ENCODE measurements around the gene RETREG2. TPM values are rescaled to one million over a fixed set of nuclear protein-coding genes. Genes with fewer than 3 reads are reported as not detected.

Gene RETREG2, protein sequence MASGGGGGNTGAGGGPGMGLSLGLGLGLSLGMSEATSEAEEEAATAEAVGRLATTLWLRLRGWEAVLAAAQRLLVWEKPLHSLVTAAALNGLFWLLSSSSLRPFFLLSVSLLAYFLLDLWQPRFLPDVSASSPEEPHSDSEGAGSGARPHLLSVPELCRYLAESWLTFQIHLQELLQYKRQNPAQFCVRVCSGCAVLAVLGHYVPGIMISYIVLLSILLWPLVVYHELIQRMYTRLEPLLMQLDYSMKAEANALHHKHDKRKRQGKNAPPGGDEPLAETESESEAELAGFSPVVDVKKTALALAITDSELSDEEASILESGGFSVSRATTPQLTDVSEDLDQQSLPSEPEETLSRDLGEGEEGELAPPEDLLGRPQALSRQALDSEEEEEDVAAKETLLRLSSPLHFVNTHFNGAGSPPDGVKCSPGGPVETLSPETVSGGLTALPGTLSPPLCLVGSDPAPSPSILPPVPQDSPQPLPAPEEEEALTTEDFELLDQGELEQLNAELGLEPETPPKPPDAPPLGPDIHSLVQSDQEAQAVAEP
- polyA plus RNA-seq (ENCODE audit: insufficient read length) = 105 TPM
- long read RNA-seq, donor 1, full-length matches to known transcripts = 32 of 32 reads
- long read RNA-seq, donor 1, partial matches to known transcripts = 0 of 32 reads
- long read RNA-seq, donor 1, other reads (novel, unspliced or antisense) = 0 of 32 reads
- long read RNA-seq, donor 2, full-length matches to known transcripts = 14 of 14 reads
- long read RNA-seq, donor 2, partial matches to known transcripts = 0 of 14 reads
- long read RNA-seq, donor 2, other reads (novel, unspliced or antisense) = 0 of 14 reads
- long read RNA-seq, donor 3, full-length matches to known transcripts = 16 of 56 reads
- long read RNA-seq, donor 3, partial matches to known transcripts = 40 of 56 reads
- long read RNA-seq, donor 3, other reads (novel, unspliced or antisense) = 0 of 56 reads
- long read RNA-seq, donor 4 = 0 reads
- long read RNA-seq, donor 5, full-length matches to known transcripts = 30 of 50 reads
- long read RNA-seq, donor 5, partial matches to known transcripts = 20 of 50 reads
- long read RNA-seq, donor 5, other reads (novel, unspliced or antisense) = 0 of 50 reads
- long read RNA-seq, donor 6, full-length matches to known transcripts = 19 of 19 reads
- long read RNA-seq, donor 6, partial matches to known transcripts = 0 of 19 reads
- long read RNA-seq, donor 6, other reads (novel, unspliced or antisense) = 0 of 19 reads
- long read RNA-seq, donor 7, full-length matches to known transcripts = 26 of 128 reads
- long read RNA-seq, donor 7, partial matches to known transcripts = 67 of 128 reads
- long read RNA-seq, donor 7, other reads (novel, unspliced or antisense) = 35 of 128 reads
- long read RNA-seq, donor 8, full-length matches to known transcripts = 6 of 6 reads
- long read RNA-seq, donor 8, partial matches to known transcripts = 0 of 6 reads
- long read RNA-seq, donor 8, other reads (novel, unspliced or antisense) = 0 of 6 reads

DNA sequence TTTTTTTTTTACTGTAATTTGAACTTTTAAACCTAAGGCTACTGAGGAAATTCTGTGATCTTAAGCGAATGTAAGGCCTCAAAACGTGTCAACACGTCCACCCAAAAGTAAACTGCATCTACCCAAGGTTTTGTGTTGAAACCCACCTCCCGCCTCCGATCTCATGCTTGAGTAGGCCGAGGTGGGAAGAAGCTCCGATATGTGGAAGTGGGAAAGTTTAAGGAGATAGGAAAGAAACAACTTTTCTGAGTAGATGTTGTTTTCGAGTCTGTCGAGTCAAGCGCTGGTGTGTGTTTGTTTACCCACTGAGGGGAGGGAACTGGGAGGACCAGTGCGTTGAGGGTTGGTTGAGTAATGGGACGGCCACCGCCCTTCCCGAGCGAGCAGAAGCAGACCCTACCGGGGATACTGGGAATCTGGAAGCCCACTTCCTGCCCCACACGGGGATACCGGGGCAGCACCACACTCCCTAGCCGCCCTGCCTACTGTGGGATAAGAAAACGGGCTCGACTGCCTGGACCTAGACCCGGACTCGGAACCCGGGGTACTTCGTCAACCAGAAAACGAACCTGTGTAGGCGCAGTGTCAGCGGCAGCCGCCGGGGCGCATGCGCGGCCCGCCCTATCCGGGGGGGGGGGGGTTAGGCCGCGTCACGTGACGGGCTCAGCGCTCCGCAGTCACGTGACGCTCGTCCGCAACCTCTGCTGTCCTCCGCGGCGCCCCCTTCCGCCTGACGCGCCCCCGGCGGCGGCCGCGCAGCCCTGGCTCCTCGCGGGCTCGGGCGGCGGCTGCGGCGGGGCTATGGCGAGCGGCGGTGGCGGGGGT, at the start of gene RETREG2:
RETREG2 (plus strand) TSS at position 724 of the 825 bp plus-strand sequence; CDS start at position 802, 78 bp downstream.
- peak; percentile 79 for DNase-seq

DNA sequence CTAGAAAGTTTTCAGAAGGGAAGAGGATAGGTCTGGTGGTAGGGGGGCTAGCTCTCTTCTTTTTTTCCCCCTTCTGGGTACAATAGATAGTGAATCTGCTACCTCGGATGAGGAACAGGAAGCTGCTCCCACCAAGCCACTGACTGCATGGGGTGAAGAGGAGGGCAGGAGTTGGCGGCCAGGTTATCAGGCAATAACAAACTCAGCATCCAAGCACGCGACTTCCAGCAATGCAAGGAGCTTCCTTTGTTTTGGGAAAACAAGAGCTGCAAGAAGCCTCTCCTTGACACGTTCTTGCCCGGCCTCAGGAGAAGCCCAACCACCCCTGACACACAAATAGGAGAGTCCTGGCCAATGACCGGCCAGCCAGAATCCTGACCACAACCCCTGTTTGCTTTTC, 49.7 kb upstream of the RETREG2 start:
- no peak for DNase-seq

DNA sequence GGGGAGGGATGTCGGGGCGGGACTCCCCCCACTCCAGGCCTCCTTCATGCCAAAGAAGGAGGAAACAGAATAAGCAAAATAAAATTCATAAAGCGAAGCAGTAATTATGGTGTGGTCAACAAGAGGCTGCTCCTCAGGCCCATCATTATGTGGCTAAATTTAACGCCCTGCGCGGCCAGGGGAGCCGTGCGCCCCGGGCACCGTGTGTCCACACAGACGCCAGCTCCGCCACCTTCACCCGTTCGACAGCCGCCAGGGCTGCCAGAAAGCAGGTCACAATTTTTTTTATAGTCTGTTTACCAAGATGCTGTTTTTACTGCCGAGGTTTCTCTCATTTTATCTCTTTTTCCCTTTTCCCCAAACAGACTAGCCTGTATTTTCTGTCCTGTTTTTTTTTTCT, 48.5 kb upstream of the RETREG2 start:
- DNase-seq = no peak

DNA sequence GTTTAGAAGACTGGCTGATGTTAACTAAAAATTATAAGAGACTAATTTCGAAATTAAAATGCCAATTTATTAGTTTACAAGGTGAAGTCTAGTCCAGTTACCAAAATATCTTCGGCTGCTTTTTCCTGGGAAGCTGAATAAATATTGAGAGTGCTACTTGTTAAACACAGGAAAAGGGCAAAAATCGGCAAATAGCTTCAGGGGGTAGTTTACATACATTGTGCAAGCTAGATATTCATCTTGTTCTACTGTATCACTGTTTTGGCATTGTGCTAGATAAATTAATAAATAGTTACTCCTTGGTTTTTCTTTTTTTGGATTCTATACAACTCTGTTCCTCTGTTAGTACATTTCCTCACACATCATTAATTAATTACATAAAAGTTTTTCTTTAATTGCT, 46.7 kb upstream of the RETREG2 start:
- no peak for DNase-seq

DNA sequence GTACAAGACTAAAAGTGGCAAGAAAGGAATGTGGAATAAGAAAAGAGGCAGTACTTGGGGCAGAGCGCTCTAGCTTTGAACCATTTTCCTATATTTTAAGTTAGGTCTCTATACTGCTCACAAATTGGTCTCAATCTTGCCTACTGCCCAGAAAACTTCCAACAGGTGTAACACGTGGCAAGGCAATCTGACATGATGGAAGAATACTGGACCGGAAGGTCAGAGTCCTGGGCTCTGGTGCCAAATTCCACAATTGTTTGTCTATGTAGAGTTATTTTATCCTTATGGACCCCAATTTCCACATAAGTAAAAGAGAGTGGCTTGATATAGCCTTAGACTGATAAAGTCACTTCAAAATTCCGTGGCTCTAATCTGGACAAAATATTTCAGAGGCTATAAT, 46.3 kb upstream of the RETREG2 start:
- no peak for DNase-seq

DNA sequence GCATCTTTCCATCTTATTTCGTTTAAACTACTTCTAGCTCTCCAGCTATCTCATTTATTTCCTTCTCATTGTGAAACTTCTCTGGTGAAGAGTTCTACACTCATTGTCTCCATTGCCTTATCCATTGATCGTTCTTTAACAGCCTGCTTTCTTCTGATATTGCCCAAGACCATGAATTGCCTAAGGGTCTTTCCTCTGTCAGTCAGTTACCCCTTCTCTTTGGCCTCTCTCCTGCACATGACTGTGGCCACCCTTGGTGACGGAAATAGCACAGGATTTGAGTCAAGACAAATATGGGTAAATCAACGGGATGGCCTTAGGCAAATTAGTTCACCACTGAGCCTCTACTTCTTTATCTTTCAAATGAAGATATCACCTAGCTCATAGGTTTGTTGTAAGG, 44.1 kb upstream of the RETREG2 start:
- no peak for DNase-seq

DNA sequence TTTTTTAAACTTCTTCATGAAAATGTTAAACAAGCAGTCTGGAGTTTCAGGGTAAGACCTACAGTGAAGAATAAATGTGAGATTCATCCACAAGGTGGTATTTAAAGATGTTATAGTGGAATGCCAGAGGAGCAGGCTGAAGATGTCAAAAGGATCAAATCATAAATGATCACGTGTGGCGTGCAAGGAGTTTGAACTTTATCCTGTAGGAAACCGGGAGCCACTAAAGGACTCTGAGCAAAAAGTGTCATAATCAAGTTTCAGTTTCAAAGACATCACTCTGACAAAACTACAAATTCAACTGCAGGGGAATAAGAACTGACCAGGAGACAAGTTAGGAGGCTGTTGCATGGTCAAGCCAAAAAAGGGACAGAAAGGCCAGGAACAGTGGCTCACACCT, 37.4 kb upstream of the RETREG2 start:
- no peak for DNase-seq

DNA sequence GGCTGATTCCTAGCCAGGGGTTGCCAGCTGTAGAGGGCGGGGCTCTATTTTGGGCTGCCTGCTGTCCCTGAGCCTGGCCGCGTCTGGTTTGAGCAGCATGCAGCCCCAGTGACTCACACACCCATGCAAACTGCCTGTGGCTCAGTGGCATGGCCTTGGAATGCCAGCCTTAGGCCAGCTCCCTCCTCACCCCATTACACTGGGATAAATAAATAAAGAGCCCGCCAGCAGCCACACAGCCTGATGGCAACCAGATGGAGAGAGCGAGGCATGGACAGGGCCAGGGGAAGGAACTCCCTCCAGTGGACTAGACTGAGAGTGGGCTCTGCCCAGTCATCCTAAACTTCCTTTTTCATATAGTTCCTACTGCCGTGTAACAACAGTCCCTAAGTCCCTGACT, 35.7 kb upstream of the RETREG2 start:
- DNase-seq = no peak

DNA sequence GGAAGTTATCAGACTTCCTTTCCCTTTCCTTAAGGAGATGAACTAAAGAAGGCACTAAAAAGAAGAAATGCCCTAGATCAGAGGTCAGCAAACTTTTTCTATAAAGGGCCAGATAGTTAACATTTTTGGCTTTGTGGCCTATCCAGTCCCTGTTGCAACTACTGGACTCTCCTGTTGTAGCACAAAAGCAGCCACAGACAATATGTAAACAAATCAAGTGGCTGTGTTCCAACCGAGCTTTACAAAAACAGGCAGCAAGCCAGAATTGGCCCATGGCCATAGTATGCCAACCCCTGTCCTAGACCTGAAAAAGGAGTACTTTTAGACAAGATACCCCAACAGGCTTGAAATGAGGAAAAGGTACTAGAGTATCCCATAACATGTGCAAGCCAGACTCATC, 28.4 kb upstream of the RETREG2 start:
- DNase-seq = no peak

DNA sequence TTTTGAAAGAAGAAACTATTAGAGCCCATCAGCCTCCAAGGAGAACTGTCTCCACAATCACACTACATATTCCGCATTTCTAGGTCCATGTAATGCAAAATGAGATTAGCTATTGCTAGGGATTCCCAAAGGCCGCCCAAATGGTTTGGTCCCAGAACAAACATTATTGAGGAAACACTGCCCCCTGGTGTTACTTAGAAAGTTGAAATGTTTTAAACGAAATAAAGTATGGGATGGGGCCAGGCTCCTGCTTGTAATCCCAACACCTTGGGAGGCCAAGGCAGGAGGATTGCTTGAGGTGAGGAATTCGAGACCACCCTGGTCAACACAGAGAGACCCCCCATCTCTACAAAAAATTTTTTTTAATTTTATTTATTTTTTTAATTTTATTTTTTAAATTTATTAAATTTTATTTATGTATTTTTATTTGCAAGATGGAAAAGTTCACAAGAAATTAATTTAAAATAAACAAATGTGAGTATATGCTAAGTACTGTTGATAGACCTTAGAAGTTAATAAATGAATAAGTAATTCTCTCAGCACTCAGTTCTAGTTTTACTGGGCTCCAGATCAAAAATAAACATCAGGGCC, 22.9 kb upstream of the RETREG2 start:
- peak; percentile 80 for DNase-seq

DNA sequence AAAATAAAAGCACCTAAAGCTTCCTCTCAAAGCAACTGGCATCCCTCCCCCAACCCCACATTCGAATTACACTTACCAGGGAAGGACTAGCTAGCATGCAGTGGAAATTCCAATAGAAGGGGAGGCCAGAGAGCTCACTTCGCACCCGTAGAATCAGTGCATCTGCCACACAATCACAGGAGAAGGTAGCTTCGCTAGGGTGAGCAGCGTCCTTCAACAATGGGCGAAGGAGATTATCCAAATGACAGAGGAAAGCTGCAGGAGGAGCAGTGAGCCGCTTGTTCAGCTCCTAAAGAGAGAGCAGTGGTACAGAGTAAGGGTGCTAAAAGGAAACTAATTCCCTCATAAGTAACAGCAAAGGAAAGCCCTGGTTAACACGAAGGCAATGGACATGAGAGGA, 20.7 kb upstream of the RETREG2 start:
- no peak for DNase-seq

DNA sequence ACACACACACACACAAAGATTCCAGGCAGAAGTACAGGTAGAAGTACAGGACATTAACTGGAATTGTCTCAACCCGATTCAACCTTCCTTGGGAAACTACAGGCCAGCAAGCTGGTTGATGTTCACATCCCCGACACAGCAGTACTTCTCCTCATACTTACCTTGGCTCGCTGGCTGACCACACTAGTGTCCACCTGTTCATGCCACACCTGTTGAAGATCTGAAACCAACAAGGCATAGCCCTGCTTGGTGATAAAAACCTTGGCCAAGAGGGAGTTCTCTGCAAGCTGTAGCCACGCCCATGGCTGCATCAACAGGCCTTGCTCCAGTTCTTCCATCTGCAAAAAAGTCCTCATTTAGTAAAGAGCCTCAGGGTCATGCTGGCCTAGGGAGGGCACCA, 20.1 kb upstream of the RETREG2 start:
- no peak for DNase-seq

DNA sequence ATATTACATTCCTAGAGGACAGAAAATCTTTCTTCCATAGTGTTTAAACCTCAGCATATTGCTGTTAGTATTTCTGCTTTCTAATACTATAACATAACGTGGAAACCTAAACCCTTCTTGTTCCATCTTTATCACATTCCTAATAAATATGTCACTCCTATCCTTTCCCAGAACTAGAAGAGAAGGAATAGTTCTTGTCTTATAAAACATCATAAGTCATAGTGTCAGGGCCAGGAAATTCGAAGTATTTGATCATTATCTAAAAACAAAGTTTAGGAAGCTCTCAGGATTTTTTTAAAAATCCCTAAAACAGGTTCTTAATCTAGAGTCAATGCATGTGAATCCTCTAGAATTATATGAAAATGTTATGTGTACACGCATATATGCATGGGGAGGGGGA, 19.5 kb upstream of the RETREG2 start:
- no peak for DNase-seq

DNA sequence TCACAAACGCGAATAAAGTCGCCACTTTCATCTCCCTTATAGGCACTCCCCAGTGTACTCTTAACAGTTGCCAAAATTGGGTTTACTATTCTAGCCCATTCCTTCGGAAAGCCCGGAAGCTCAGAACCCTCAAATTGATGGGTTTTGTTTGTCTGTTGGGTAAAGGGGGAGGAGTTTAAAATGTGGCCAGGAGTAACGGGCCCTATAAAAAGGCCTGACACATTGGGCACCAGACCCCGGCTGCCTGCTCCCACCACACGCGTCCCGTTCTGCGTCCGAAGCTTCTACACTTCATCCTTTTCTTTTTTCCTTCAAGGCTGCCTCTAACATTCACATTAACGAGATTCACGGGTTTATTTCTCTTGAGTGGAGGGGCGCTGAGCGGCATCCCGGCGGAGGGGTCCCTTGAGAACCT, 18.3 kb upstream of the RETREG2 start:
- no peak for DNase-seq

DNA sequence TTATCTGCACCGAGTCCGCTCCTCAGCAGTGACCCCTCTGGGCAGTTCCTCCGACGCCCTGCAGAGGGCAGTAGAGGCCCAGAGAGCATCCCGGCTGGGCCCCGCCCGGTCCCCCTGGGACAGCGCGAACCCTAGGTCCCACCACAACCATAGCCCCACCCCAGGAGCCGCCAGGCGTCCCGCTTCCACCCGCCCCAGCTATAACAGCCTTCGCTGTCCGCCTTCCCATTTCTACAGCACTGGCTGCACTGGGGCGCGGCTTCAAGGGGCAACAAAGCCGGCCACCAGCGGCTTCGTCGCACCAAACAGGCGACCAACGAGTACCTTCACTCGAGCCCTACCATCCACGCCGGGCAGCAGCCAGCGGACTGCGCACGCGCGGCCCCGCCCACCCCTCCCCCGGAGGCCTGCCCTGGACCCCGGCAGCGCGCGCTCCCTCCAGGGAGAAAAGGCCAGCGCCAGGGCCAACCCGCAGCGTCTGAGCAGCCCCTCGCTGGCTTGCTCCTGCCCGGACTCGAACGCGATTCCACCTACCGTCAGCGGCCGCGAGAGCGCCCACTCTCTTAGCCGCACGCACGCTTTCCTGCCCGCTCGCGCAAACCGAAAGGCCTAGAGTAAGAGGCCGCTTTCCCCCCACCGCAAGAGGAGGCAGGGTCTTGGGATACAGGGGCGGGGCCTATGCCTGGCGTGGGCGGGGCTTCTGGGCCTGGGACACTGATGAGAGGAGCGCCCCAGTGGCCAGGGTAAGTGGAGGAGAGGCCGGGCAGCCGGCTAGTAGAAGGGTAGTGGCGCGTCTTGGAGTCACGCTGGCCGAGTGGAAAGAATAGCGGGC, 17.7 kb upstream of the RETREG2 start, which contains the start of gene NHEJ1:
NHEJ1 (minus strand) TSS at position 630 of the 832 bp plus-strand sequence. CDS start 2,453 bp downstream, outside the sequence.
- DNase-seq = peak; percentile 92

DNA sequence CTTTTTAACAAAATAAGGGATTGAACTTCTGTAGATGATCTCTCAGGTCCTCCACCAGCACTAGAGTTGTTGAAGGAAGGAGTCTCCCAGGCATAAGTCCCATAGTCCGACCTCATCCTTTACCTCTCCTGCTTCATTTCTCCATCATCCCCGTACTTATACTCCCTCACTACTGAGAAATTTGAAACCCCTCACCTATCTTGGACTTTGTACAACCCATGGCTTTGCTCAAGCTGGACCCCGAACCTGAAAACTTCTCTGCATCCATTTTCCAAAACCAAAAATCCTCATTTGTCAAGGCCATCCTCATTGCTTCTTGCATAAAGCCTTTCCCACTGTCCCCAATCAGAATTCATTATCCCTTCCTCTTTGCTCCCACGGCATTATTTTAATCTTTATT, 17.0 kb upstream of the RETREG2 start:
- DNase-seq = no peak

DNA sequence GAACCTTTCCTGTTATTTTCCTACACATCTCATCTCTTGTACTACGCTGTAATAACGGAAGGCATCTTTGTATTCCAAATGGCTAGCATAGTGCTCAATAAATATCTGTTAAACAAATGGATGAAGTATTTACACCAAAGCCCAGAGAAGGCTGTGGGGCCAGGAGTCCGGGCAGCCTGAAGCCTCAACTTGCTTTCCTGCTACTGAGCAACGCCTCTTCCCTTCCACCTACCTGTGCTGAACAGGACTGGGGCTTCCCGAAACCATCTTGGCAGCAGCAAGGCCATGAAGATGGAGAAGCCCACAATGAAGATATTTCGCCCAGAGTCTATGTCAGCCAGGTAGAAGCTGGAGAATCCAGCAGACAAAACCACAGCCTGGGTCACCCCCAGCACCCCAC, 14.9 kb upstream of the RETREG2 start:
- DNase-seq = no peak

DNA sequence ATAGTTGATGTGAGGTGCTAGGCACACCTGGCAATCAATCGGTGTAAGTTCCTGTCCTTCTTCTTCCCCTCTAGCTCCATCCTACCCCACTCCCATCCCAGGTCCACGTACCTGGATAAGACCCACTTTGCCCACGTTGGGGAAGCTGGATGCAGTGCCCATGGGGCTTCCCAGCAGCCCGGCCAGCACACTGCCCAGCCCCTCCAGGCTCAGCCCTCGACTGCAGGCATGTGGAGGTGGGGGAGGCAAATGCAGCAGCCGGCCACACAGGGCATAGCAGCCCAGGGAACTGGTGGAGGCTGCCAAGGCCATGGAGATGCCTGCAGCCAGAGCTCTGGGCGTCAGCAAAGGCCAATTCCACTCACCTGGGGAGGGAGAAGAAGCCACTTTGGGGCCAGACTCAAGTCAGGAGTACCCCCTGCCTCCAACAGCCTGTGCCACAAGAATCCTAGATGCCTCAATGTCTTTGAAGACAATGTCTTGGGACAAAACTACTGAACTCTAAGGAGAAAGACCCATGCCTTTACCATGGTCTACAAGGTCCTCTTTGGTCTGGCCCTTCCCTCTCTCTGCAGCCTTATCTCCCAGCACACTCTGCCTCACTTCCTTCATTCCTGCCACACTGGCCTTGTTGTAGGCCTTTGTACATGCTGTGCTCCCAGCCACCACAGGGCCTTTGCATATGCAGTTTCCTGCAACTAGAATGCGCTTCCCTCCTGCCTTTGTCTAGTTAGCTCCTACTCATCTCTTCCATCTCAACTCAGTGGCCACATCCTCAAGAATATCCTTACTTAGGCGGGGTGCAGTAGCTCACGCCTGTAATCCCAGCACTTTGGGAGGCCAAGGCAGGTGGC, 12.8 kb upstream of the RETREG2 start:
- DNase-seq = no peak

Data from left kidney (tissue), 8 donors.